Measurements from ENCODE around the gene ARPC5. TPM values are rescaled to one million over a fixed set of nuclear protein-coding genes. Genes with fewer than 3 reads are reported as not detected.

Gene ARPC5
- total RNA-seq, 3 donors from 2014 or later (not counting 1 experiment from before 2014, with no cell fraction given): 103 to 120 (median 113) TPM

- Histone ChIP-seq H3K36me3 (ENCODE audit: control insufficient read depth, insufficient read depth, low read length) (no peaks in the 10 kb centered on the region), H3K9me3 (ENCODE audit: control insufficient read depth, insufficient read depth, low read length) (no peaks in the 10 kb centered on the region), H3K27me3 (ENCODE audit: control insufficient read depth, insufficient read depth, low read length) (no peaks in the 10 kb centered on the region), H3K27ac (ENCODE audit: low read length) (no peak overlapping the region), H3K4me1 (ENCODE audit: control insufficient read depth, insufficient read depth, low read length) (no peaks in the 10 kb centered on the region), H3K4me3 (ENCODE audit: low read length) (no peak overlapping the region)
- DNase-seq (no peak), ATAC-seq (no peak)
- H3K27ac Mint-ChIP-seq: no peak overlapping the region
- H3K36me3 Mint-ChIP-seq: no peaks in the 10 kb centered on the region
- no peaks in the 10 kb centered on the region for H3K9me3 Mint-ChIP-seq
- no peak for TF ChIP-seq CTCF (IDR thresholded peaks at IDR 0.05)
- peaks cover 38 to 59% of the 10 kb centered on the region in 2 donors for H3K27me3 Mint-ChIP-seq (ENCODE audit: low read depth in 2 of 2)
- intact Hi-C loops (cut with micrococcal nuclease): no loop called here
- H3K4me1 Mint-ChIP-seq: no peaks in the 10 kb centered on the region
- no peak overlapping the region for H3K4me3 Mint-ChIP-seq
- WGBS (ENCODE audit: insufficient coverage): 100% methylated on average over 1 of the region's 2 CpGs
These were observed 39.3 kb upstream of the ARPC5 start for GRCh38 chr1:183674886-183675285.

- Histone ChIP-seq H3K27me3 (ENCODE audit: control insufficient read depth, insufficient read depth, low read length) (no peaks in the 10 kb centered on the region), H3K4me1 (ENCODE audit: control insufficient read depth, insufficient read depth, low read length) (no peaks in the 10 kb centered on the region), H3K9me3 (ENCODE audit: control insufficient read depth, insufficient read depth, low read length) (no peaks in the 10 kb centered on the region), H3K4me3 (ENCODE audit: low read length) (no peak overlapping the region), H3K27ac (ENCODE audit: low read length) (no peak overlapping the region), H3K36me3 (ENCODE audit: control insufficient read depth, insufficient read depth, low read length) (no peaks in the 10 kb centered on the region)
- H3K36me3 Mint-ChIP-seq: no peaks in the 10 kb centered on the region
- ATAC-seq (no peak), DNase-seq (no peak)
- peaks cover 41 to 65% of the 10 kb centered on the region in 2 donors for H3K27me3 Mint-ChIP-seq (ENCODE audit: low read depth in 2 of 2)
- H3K9me3 Mint-ChIP-seq: no peaks in the 10 kb centered on the region
- no peaks in the 10 kb centered on the region for H3K4me1 Mint-ChIP-seq
- H3K4me3 Mint-ChIP-seq: no peak overlapping the region
- no peak overlapping the region for H3K27ac Mint-ChIP-seq
- intact Hi-C loops (cut with micrococcal nuclease): no loop called here
- no peak for TF ChIP-seq CTCF (IDR thresholded peaks at IDR 0.05)
- no CpG with 5 or more reads among the region's 1 CpG for WGBS (ENCODE audit: insufficient coverage)
These were observed 38.8 kb upstream of the ARPC5 start for GRCh38 chr1:183674339-183674738.

GRCh38 chr1:183673605-183674323, 38.2 kb upstream of the ARPC5 start:
- no peaks in the 10 kb centered on the region for H3K27me3 ChIP-seq (ENCODE audit: control insufficient read depth, insufficient read depth, low read length)
- H3K36me3 ChIP-seq (ENCODE audit: control insufficient read depth, insufficient read depth, low read length): no peaks in the 10 kb centered on the region
- Mint-ChIP-seq H3K27me3 (ENCODE audit: low read depth in 2 of 2) (peaks cover 44 to 70% of the 10 kb centered on the region in 2 donors), H3K4me1 (no peaks in the 10 kb centered on the region), H3K4me3 (no peak overlapping the region), H3K27ac (no peak overlapping the region), H3K36me3 (no peaks in the 10 kb centered on the region), H3K9me3 (no peaks in the 10 kb centered on the region)
- no peaks in the 10 kb centered on the region for H3K9me3 ChIP-seq (ENCODE audit: control insufficient read depth, insufficient read depth, low read length)
- DNase-seq: no peak
- no peaks in the 10 kb centered on the region for H3K4me1 ChIP-seq (ENCODE audit: control insufficient read depth, insufficient read depth, low read length)
- H3K4me3 ChIP-seq (ENCODE audit: low read length): no peak overlapping the region
- no peak for ATAC-seq
- intact Hi-C loops (cut with micrococcal nuclease): no loop called here
- TF ChIP-seq CTCF (IDR thresholded peaks at IDR 0.05): no peak
- no peak overlapping the region for H3K27ac ChIP-seq (ENCODE audit: low read length)
- 82% methylated on average over 2 of the region's 2 CpGs for WGBS (ENCODE audit: insufficient coverage)

- 100% methylated on average over 1 of the region's 1 CpG for WGBS (ENCODE audit: insufficient coverage)
- Mint-ChIP-seq H3K36me3 (no peaks in the 10 kb centered on the region), H3K4me3 (no peak overlapping the region), H3K27me3 (ENCODE audit: low read depth in 2 of 2) (peaks cover 38 to 60% of the 10 kb centered on the region in 2 donors), H3K4me1 (no peaks in the 10 kb centered on the region), H3K9me3 (no peaks in the 10 kb centered on the region), H3K27ac (no peak overlapping the region)
- Histone ChIP-seq H3K4me3 (ENCODE audit: low read length) (no peak overlapping the region), H3K36me3 (ENCODE audit: control insufficient read depth, insufficient read depth, low read length) (no peaks in the 10 kb centered on the region), H3K27me3 (ENCODE audit: control insufficient read depth, insufficient read depth, low read length) (no peaks in the 10 kb centered on the region), H3K27ac (ENCODE audit: low read length) (no peak overlapping the region), H3K9me3 (ENCODE audit: control insufficient read depth, insufficient read depth, low read length) (no peaks in the 10 kb centered on the region), H3K4me1 (ENCODE audit: control insufficient read depth, insufficient read depth, low read length) (no peaks in the 10 kb centered on the region)
- no peak for TF ChIP-seq CTCF (IDR thresholded peaks at IDR 0.05)
- DNase-seq: no peak
- no peak for ATAC-seq
- intact Hi-C loops (cut with micrococcal nuclease): no loop called here
These were observed 34.6 kb upstream of the ARPC5 start for GRCh38 chr1:183670169-183670568.

All from natural killer cell (primary cell).